ENCODE results near the gene TUBG2. TPM values are rescaled to one million over a fixed set of nuclear protein-coding genes. Genes with fewer than 3 reads are reported as not detected.
"Not testable (repeated sequence)": the region's sequence is repeated elsewhere in the genome, so short reads cannot be mapped to it uniquely, and the experiment has no call there.

Gene TUBG2
- 10 to 100 TPM; 25.3 to 40.2 (median 38.1) TPM for total RNA-seq

- WGBS, result 4% methylated on average over 22 of the region's 59 CpGs
- Histone ChIP-seq H3K9me3 (no peaks in the 10 kb centered on the region), H3K36me3 (peaks cover 5 to 30% (median 22%) of the 10 kb centered on the region in 4 donors), H3K27ac (replicated peaks in 1 of 4) (peak within 1 kb of the TSS; percentile 84 to 90 (median 90)), H3K27me3 (no peaks in the 10 kb centered on the region), H3K4me3 (peak within 1 kb of the TSS; percentile 65 to 82 (median 76)), H3K4me1 (peaks cover 17 to 31% (median 27%) of the 10 kb centered on the region in 4 donors)
- no peak for DNase-seq (ENCODE audit: extremely low spot score)
- no peak for TF ChIP-seq EP300 (IDR thresholded peaks at IDR 0.05)
- TF ChIP-seq POLR2A (IDR thresholded peaks at IDR 0.05; ENCODE audit: low read depth), result no peak
- TF ChIP-seq POLR2AphosphoS5 (IDR thresholded peaks at IDR 0.05), result peak; percentile 92 to 94
- TF ChIP-seq CTCF (IDR thresholded peaks at IDR 0.05), result peak in 1 of 3 experiments; percentile 20
- intact Hi-C loops (cut with DNase I), result loop anchor here (5.0 kb wide), 1 partner anchor 47 kb away; no protein-coding TSS in a partner anchor
Observed at GRCh38 chr17:42659079-42659931, at the start of gene TUBG2. Gene TUBG2 (plus strand): TSS chr17:42659284. CDS start chr17:42659504, 220 bp downstream.

- intact Hi-C loops (cut with DNase I), result loop anchor here (2.0 to 5.0 kb wide), 2 partner anchors 47 to 69 kb away; partner anchors contain the start of gene TUBG2
- H3K4me1 ChIP-seq, result peaks cover 31 to 47% (median 45%) of the 10 kb centered on the region in 4 donors
- H3K27ac ChIP-seq (replicated peaks in 1 of 4), result peak overlapping the region; percentile 89 to 95 (median 92)
- H3K36me3 ChIP-seq, result peaks cover 33 to 35% (median 34%) of the 10 kb centered on the region in 4 donors
- not testable (repeated sequence) for H3K9me3 ChIP-seq; H3K27me3 ChIP-seq; DNase-seq (ENCODE audit: extremely low spot score)
- 22% methylated on average over 15 of the region's 42 CpGs for WGBS
- peak overlapping the region; percentile 72 to 97 (median 86) for H3K4me3 ChIP-seq
Observed at GRCh38 chr17:42609814-42610801, 49.0 kb upstream of the TUBG2 start.

GRCh38 chr17:42612013-42612412, 47.1 kb upstream of the TUBG2 start:
- H3K27ac ChIP-seq (replicated peaks in 1 of 4), result no peak overlapping the region
- no peak for DNase-seq (ENCODE audit: extremely low spot score)
- no peaks in the 10 kb centered on the region for H3K9me3 ChIP-seq
- intact Hi-C loops (cut with DNase I), result loop anchor here (5.0 kb wide), 1 partner anchor 45 kb away; the partner anchor contains the start of gene TUBG2
- no peaks in the 10 kb centered on the region for H3K27me3 ChIP-seq
- no peak for TF ChIP-seq POLR2A (IDR thresholded peaks at IDR 0.05; ENCODE audit: low read depth)
- TF ChIP-seq CTCF (IDR thresholded peaks at IDR 0.05), result no peak
- TF ChIP-seq EP300 (IDR thresholded peaks at IDR 0.05), result no peak
- no peak for TF ChIP-seq POLR2AphosphoS5 (IDR thresholded peaks at IDR 0.05)
- WGBS, result 100% methylated on average over 4 of the region's 4 CpGs
- H3K36me3 ChIP-seq, result peaks cover 38 to 48% (median 45%) of the 10 kb centered on the region in 4 donors
- peaks cover 18 to 28% (median 26%) of the 10 kb centered on the region in 4 donors for H3K4me1 ChIP-seq
- H3K4me3 ChIP-seq, result no peak overlapping the region

- TF ChIP-seq POLR2AphosphoS5 (IDR thresholded peaks at IDR 0.05) (no peak), POLR2A (IDR thresholded peaks at IDR 0.05; ENCODE audit: low read depth) (no peak), EP300 (IDR thresholded peaks at IDR 0.05) (no peak), CTCF (IDR thresholded peaks at IDR 0.05) (no peak)
- DNase-seq (ENCODE audit: extremely low spot score), result no peak
- 96% methylated on average over 15 of the region's 17 CpGs for WGBS
- H3K9me3 ChIP-seq, result no peaks in the 10 kb centered on the region
- no peaks in the 10 kb centered on the region for H3K27me3 ChIP-seq
- no peak overlapping the region for H3K27ac ChIP-seq (replicated peaks in 1 of 4)
- peaks cover 17 to 27% (median 23%) of the 10 kb centered on the region in 4 donors for H3K4me1 ChIP-seq
- intact Hi-C loops (cut with DNase I), result loop anchor here (5.0 kb wide), 1 partner anchor 44 kb away; the partner anchor contains the start of gene TUBG2
- H3K4me3 ChIP-seq, result no peak overlapping the region
- peaks cover 38 to 48% (median 45%) of the 10 kb centered on the region in 4 donors for H3K36me3 ChIP-seq
Observed at GRCh38 chr17:42613699-42614295, 45.3 kb upstream of the TUBG2 start.

Data from esophagus muscularis mucosa (tissue), 4 donors.